Sigmoid colon (tissue), 4 donors: ENCODE data around the gene ZNF318.

Experiments
- EP300 ChIP-seq, 4 donors: sonication (generic); formaldehyde crosslinking; IDR thresholded peaks; one replicate each; pipeline ENCODE4 v1.6.1; 2017; ENCODE audit warnings: antibody characterized with exemption in 4 of 4
- POLR2AphosphoS5 ChIP-seq, 4 donors: sonication (generic); formaldehyde crosslinking; IDR thresholded peaks; one replicate each; pipeline ENCODE4 v1.6.1; 2017; ENCODE audit warnings: antibody characterized with exemption in 4 of 4

DNA sequence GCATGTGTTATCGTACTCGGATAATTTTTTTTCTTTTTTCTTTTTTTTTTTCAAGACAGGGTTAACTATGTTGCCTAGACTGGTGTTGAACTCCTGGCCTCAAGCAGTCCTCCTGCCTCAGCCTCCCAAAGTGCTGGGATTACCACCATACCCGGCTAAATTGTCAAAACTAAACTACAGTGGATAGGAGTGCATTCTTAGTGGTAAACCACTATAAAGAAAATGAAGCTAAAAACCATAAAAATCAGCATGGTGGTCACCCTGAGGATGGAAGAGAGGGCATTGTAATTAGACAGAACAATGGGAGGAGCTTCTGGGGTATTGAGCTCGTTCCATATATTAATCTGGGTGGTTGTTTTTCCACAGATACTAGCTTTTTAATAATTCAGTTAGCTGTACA lies 6.2 kb upstream of the ZNF318 start:
- no peak for TF ChIP-seq EP300 (IDR thresholded peaks at IDR 0.05)
- no peak for TF ChIP-seq POLR2AphosphoS5 (IDR thresholded peaks at IDR 0.05)
